SU-DHL-6 (cell line): ENCODE data around the gene SNRNP70.
A peak's percentile ranks its signal among the peaks of the same experiment; 100 is the strongest.

ENCODE experiments used
- H2AFZ ChIP-seq: fragments of 200-600 bp; sonication (generic); 2 replicates; pipeline ENCODE4 v1.6.1; 2014; ENCODE audit warnings: low read depth, mild to moderate bottlenecking, moderate library complexity, mixed read lengths, antibody characterized with exemption, low read length; ENCODE audit not compliant: severe bottlenecking
- H3F3A ChIP-seq: fragments of 200-600 bp; shearing (Covaris generic); 2 replicates; pipeline ENCODE4 v1.6.0; 2016; ENCODE audit warnings: antibody characterized with exemption, mild to moderate bottlenecking; ENCODE audit not compliant: insufficient read depth
- H3K27ac ChIP-seq: fragments of 200-600 bp; sonication (generic); 2 replicates; pipeline ENCODE4 v1.5.1; 2016; ENCODE audit warnings: low read depth, mild to moderate bottlenecking, low read length, moderate library complexity, mixed read lengths
- H3K27me3 ChIP-seq: fragments of 200-600 bp; sonication (generic), shearing (Covaris generic); 2 replicates; pipeline ENCODE4 v1.6.0; 2014; ENCODE audit warnings: mild to moderate bottlenecking, low read length
- H3K36me3 ChIP-seq: fragments of 200-600 bp; sonication (generic); 2 replicates; pipeline ENCODE4 v1.6.1; 2014; ENCODE audit warnings: mild to moderate bottlenecking, low read length, mixed read lengths
- H3K4me2 ChIP-seq: fragments of 300-600, 200-600 bp; shearing (Covaris generic), sonication (generic); 2 replicates; pipeline ENCODE4 v1.6.0; 2014; ENCODE audit warnings: low read length, low read depth, mild to moderate bottlenecking; ENCODE audit not compliant: poor library complexity, severe bottlenecking
- H3K4me3 ChIP-seq: fragments of 200-600 bp; sonication (generic); 2 replicates; pipeline ENCODE4 v1.5.1; 2014; ENCODE audit warnings: antibody characterized with exemption, low read length, mild to moderate bottlenecking, mixed read lengths; ENCODE audit not compliant: insufficient read depth, poor library complexity, severe bottlenecking
- H3K79me2 ChIP-seq: fragments of 200-600 bp; sonication (generic); 2 replicates; pipeline ENCODE4 v1.6.1; 2014; ENCODE audit warnings: mild to moderate bottlenecking, low read length, moderate library complexity; ENCODE audit not compliant: insufficient read depth
- H3K9ac ChIP-seq: fragments of 200-600 bp; sonication (generic); 2 replicates; pipeline ENCODE4 v1.7.0; 2014; ENCODE audit warnings: mild to moderate bottlenecking, low read length
- H3K9me2 ChIP-seq: fragments of 200-600 bp; sonication (generic); replicated peaks from 2 replicates; pipeline ENCODE4 v1.6.1; 2014; ENCODE audit warnings: low read length; ENCODE audit not compliant: insufficient read depth
- H3K9me3 ChIP-seq: fragments of 200-600 bp; sonication (generic); 2 replicates; pipeline ENCODE4 v1.6.1; 2014; ENCODE audit warnings: low read length, mixed read lengths; ENCODE audit not compliant: insufficient read depth
- H4K20me1 ChIP-seq: fragments of 200-600 bp; sonication (generic); 2 replicates; pipeline ENCODE4 v1.6.1; 2014; ENCODE audit warnings: low read depth, mild to moderate bottlenecking, antibody characterized with exemption, low read length, moderate library complexity, mixed read lengths
- CTCF ChIP-seq: fragments of 200-600 bp; sonication (generic); IDR thresholded peaks from one replicate; pipeline ENCODE4 v1.5.1; 2017; ENCODE audit warnings: antibody characterized with exemption, mild to moderate bottlenecking, low read length, moderate library complexity; ENCODE audit not compliant: insufficient read depth, poor library complexity, severe bottlenecking
- EZH2phosphoT487 ChIP-seq: fragments of 200-600 bp; sonication (generic), shearing (Covaris generic); conservative IDR thresholded peaks from 2 replicates; pipeline ENCODE4 v1.6.1; 2018; ENCODE audit warnings: mild to moderate bottlenecking, antibody characterized with exemption, low read length, moderate library complexity, mixed read lengths

SNRNP70 gene

GRCh38 chr19:49104229-49104864 lies 19.1 kb downstream of the SNRNP70 start:
- H3K9me3 ChIP-seq: no peaks in the 10 kb centered on the region
- no peaks in the 10 kb centered on the region for H3K9me2 ChIP-seq
- H4K20me1 ChIP-seq: no peaks in the 10 kb centered on the region; the same call in 1 of the 2 replicates
- H3K79me2 ChIP-seq: no peaks in the 10 kb centered on the region
- H3K9ac ChIP-seq: no peak overlapping the region
- no peak overlapping the region for H2AFZ ChIP-seq
- H3K4me2 ChIP-seq: no peak overlapping the region
- H3K4me3 ChIP-seq: no peak overlapping the region
- no peaks in the 10 kb centered on the region for H3K27me3 ChIP-seq
- peaks cover 3% of the 10 kb centered on the region; the same call in 1 of the 2 replicates for H3K36me3 ChIP-seq
- no peak overlapping the region for H3K27ac ChIP-seq
- peaks cover 2% of the 10 kb centered on the region for H3F3A ChIP-seq
- no peak for TF ChIP-seq CTCF
- TF ChIP-seq EZH2phosphoT487: no peak

GRCh38 chr19:49106648-49107135 lies 21.4 kb downstream of the SNRNP70 start:
- Histone ChIP-seq H3K4me2 (no peak overlapping the region), H3K36me3 (peaks cover 3% of the 10 kb centered on the region; the same call in 1 of the 2 replicates)
- TF ChIP-seq CTCF (peak; percentile 97), EZH2phosphoT487 (no peak)

GRCh38 chr19:49107625-49108459 lies 22.6 kb downstream of the SNRNP70 start:
- no peak for TF ChIP-seq EZH2phosphoT487
- no peak for TF ChIP-seq CTCF
- Histone ChIP-seq H3K9me2 (no peaks in the 10 kb centered on the region), H3K36me3 (peaks cover 3% of the 10 kb centered on the region; the same call in 1 of the 2 replicates), H4K20me1 (no peaks in the 10 kb centered on the region; the same call in 1 of the 2 replicates), H3K27me3 (no peaks in the 10 kb centered on the region), H2AFZ (no peak overlapping the region), H3K4me2 (no peak overlapping the region), H3K9me3 (no peaks in the 10 kb centered on the region), H3F3A (peaks cover 18% of the 10 kb centered on the region), H3K27ac (no peak overlapping the region), H3K9ac (no peak overlapping the region), H3K79me2 (no peaks in the 10 kb centered on the region), H3K4me3 (no peak overlapping the region)

More at GRCh38 chr19:49106648-49107135, 21.4 kb downstream of the SNRNP70 start:
- Histone ChIP-seq H3K27ac (no peak overlapping the region), H3K27me3 (no peaks in the 10 kb centered on the region), H3F3A (peaks cover 18% of the 10 kb centered on the region), H3K9me2 (no peaks in the 10 kb centered on the region), H3K9ac (no peak overlapping the region), H3K4me3 (no peak overlapping the region), H3K9me3 (no peaks in the 10 kb centered on the region), H4K20me1 (no peaks in the 10 kb centered on the region; the same call in 1 of the 2 replicates), H2AFZ (no peak overlapping the region), H3K79me2 (no peaks in the 10 kb centered on the region)
